GM18858 (cell line): ENCODE data around the gene IFNA4.
"Not testable (repeated sequence)": the region's sequence is repeated elsewhere in the genome, so short reads cannot be mapped to it uniquely, and the experiment has no call there.

Experiments used
- ATAC-seq: cut with Tn5 transposase; IDR thresholded peaks from one replicate; pipeline ENCODE4 v1.9.1; 2021; ENCODE audit not compliant: unreplicated experiment

IFNA4 gene

DNA sequence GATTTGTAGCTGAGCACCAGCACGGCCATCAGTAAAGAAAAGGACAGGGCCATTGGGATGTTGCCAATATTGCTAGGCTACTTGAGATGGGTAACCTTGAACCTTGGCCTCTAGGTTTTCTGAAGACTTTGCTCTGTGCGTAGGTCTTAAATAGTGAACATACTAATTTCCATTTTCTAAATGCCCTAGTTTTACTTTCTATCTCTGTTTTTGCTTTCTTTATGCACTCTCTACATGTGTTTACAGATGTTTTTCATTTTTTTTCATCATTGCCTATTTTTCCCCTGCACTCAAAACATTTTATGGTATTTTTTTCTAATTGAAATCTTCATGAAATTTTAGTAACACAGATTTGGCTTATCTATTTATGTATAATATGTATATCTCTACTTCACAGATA is 20.8 kb downstream of the IFNA4 start, which contains the start of gene IFNA21:
TSS of gene IFNA21 (minus strand) at position 101 of the 400 bp plus-strand sequence. CDS start at position 53, 48 bp downstream.
- ATAC-seq, result not testable (repeated sequence)

DNA sequence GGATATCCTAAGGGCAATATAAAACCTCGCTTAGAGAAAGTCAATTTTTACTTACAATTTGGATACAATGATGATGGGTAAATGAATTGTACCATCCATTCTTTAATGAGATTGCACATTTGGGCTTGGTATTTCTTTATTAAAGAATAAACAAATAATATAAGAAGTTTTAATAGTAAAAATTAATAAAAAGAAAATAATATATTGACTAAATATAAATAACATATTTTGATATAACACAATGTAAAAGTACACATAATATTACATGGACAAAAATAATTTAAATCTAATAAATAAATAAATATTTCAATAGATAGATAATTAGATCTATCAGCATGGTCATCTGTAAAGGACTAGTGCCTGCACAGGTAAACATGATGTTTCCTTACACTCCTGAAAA is 21.9 kb downstream of the IFNA4 start:
- no peak for ATAC-seq

DNA sequence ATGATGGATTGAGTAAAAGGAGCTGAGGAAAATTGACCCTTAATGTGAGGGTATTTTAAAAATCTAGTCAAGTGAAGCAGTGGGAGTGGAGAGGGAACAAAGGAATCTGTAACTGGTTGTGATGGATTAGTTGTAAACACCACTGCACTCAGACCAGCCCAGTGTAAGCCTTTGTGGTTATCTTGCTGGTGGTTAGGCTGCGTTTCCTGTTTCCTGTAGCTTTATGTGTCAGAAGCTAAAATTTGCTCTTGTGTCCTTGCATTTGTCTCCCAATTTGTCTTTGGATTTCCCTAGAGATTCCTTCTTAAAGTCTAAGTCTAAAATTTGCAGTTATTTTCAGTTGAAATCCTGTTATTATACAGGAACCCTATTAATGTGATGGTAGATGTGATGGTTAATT is 27.2 kb downstream of the IFNA4 start:
- peak; percentile 95 for ATAC-seq

DNA sequence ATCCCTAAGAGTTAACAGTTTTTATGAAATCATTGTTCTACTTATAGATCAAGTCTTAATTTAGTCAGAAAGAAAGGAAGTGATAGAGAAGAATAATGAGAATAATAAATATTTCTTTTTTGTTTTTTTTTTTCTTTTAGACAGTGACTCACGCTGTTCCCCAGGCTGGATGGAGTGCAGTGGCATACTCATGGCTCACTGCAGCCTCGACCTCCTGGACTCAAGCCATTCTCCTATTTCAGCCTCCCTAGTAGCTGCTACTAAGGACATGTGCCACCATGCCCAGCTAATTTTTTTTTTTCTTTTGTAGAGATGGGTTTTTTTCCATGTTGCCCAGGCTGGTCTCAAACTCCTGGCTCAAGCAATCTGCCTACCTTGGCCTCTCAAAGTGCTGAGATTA is 31.9 kb downstream of the IFNA4 start:
- no peak for ATAC-seq

DNA sequence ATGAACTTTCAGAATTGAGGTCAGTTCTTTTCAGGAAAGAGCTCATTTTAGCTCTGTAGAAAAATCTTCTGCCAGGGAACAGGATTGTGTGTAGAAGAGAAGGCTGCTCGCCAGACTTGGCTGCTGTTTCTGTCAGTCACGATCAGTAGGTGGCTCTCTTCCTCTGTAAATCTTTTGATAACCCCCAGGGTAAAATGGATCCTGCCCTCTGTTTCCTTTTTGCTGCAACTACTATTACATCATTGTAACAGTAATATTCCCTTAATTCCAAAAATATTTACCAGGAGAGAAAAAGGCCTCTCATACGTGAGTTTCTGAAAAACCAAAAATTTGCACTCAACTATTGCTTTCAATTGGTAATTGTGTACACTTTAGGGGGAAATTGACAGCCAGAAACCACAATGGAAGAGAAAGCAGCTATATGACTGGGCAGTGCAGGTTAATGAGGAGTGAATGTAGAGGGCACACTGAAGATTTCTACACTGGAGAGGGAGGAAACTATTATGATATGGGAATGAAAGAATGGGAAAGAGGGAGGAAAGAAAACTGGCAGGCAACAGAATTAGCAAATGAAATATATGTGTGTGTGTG is 33.3 kb downstream of the IFNA4 start:
- peak; percentile 84 for ATAC-seq

DNA sequence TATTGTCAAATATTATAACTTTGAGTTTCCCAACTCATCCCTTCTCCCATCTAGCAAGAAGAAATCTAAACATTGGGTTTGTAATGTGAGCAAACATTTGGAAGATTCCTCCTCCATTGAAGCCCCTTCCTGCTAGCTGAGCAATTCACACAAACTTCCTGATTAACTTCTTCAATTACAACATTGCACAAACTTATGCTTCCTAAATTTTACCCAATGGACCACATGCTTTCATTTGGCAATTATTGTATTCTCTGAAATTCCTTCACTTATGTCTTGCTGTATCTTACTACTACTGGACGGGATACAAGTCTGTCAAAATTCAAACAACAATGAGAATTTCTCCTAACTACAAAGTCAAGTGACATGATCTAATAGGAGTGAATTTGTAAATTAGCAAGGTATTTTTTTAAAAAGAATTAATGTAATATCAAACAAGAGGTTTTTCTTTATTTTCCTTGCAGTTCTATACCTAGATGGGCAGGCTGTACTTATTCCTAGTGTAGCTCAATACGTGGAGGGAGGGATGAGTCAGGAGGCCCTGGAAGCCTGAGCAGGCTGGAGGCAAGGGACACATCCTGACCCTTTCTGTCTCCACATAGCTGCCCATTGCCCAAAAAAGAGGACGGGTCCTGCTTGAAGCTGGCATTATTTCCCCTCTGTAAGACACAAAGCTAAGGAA is 33.9 kb downstream of the IFNA4 start:
- ATAC-seq, result peak; percentile 28

DNA sequence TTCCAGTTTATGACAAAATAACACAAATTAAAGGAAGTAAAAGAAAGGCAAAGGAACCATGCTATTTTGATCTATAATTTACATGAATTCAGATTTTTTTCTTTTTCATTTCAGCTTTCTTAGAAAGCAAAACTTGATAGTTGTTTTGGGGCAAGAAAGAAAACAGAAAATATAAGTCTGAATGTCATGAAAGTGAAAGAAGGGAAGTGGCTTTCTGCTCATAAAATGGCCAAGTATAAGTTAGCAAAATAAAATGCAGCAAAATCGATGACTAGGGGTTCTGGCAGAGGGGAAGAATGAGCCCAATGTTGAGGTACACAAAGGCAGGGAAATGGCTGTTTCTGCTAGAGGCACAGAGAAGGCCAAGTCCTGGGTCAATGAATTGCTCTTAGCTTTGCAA is 42.8 kb downstream of the IFNA4 start:
- ATAC-seq, result no peak

DNA sequence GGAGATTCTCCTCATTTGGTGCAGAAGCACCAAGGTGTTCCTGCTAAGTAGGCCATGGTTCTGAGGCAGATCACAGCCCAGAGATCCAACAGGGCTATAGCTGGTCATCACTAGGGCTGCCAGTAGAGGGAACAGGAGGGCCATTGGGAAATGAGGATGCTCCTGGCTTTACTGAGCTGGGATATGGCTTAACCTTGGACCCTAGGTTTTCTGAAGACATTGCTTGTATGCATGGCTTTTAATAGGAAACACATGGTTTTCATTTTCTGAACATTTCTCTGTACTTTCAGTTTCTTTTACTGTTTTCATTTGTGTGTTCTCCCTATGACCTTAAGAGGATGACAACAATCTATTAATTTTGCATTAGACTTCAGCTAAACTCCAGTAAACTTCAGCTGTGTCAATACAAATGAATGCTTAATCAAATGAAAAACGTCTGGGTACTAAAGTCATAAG is 45.9 kb downstream of the IFNA4 start, which contains the start of gene IFNW1:
TSS of gene IFNW1 (minus strand) at position 406 of the 456 bp plus-strand sequence. CDS start at position 144, 262 bp downstream.
- no peak for ATAC-seq

DNA sequence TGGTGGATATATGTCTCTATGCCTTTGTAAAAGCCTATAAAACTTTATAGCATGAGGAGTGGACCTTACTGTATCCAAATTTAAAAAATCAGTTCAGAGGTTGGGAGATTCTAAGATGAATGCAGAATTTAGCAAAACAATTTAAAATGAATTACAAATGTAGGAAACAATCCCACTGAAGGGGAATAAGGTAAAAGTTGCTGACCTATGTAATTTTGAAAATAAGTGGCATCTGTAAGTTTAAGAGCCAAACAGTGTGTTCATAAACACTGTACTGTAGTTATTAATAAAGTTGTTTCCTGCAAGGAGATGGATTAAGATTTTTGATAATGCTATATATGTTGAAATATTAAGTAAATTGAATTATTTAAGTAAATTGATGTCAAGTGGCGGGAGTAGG is 50.4 kb downstream of the IFNA4 start:
- ATAC-seq, result no peak
